ENCODE data around the gene DHX36. TPM values are rescaled to one million over a fixed set of nuclear protein-coding genes. Genes with fewer than 3 reads are reported as not detected.

Gene DHX36
- total and polyA plus RNA-seq, 3 donors from 2014 or later: 85.5 to 138 (median 97.9) TPM

- TF ChIP-seq CTCF (IDR thresholded peaks at IDR 0.05): peak; percentile 31 to 67 (median 55)
- no peak for TF ChIP-seq POLR2A (IDR thresholded peaks at IDR 0.05)
- Histone ChIP-seq H3K27ac (peak overlapping the region; percentile 21 to 57), H3K9me3 (no peaks in the 10 kb centered on the region), H3K27me3 (no peaks in the 10 kb centered on the region), H3K4me3 (no peak overlapping the region), H3K4me1 (peaks cover 4% of the 10 kb centered on the region), H3K36me3 (ENCODE audit: low read depth, missing control alignments) (no peaks in the 10 kb centered on the region)
- DNase-seq: no peak
- intact Hi-C loops (cut with DNase I; ENCODE audit: low total_unique reads): no loop called here
- 37 to 41% methylated on average over 3 of the region's 3 CpGs for WGBS, 2 donors
Observed at GRCh38 chr3:154334973-154335420, 10.7 kb upstream of the DHX36 start.

- Histone ChIP-seq H3K27me3 (no peaks in the 10 kb centered on the region), H3K9me3 (no peaks in the 10 kb centered on the region), H3K4me1 (peaks cover 11% of the 10 kb centered on the region), H3K27ac (no peak overlapping the region), H3K4me3 (no peak overlapping the region), H3K36me3 (ENCODE audit: low read depth, missing control alignments) (no peaks in the 10 kb centered on the region)
- TF ChIP-seq CTCF (IDR thresholded peaks at IDR 0.05) (no peak), POLR2A (IDR thresholded peaks at IDR 0.05) (no peak)
- no peak for DNase-seq
- intact Hi-C loops (cut with DNase I; ENCODE audit: low total_unique reads): no loop called here
Observed at GRCh38 chr3:154327871-154328270, 3.6 kb upstream of the DHX36 start.

- no peaks in the 10 kb centered on the region for H3K9me3 ChIP-seq
- WGBS, 2 donors: 16 to 47% methylated on average over 3 of the region's 3 CpGs
- H3K27me3 ChIP-seq: no peaks in the 10 kb centered on the region
- H3K4me3 ChIP-seq: peak overlapping the region; percentile 82 to 96
- H3K4me1 ChIP-seq: peaks cover 26% of the 10 kb centered on the region
- H3K36me3 ChIP-seq (ENCODE audit: low read depth, missing control alignments): no peaks in the 10 kb centered on the region
- intact Hi-C loops (cut with DNase I; ENCODE audit: low total_unique reads): no loop called here
- peak overlapping the region; percentile 89 to 96 for H3K27ac ChIP-seq
- TF ChIP-seq CTCF (IDR thresholded peaks at IDR 0.05) (no peak), POLR2A (IDR thresholded peaks at IDR 0.05) (no peak)
- peak; percentile 34 for DNase-seq
Observed at GRCh38 chr3:154324919-154325318, 632 bp upstream of the DHX36 start.

GRCh38 chr3:154316974-154317767 is 7.1 kb downstream of the DHX36 start:
- no peak for DNase-seq
- Histone ChIP-seq H3K36me3 (ENCODE audit: low read depth, missing control alignments) (no peaks in the 10 kb centered on the region), H3K4me1 (peaks cover 22% of the 10 kb centered on the region), H3K4me3 (no peak overlapping the region), H3K27ac (no peak overlapping the region), H3K9me3 (no peaks in the 10 kb centered on the region), H3K27me3 (no peaks in the 10 kb centered on the region)
- intact Hi-C loops (cut with DNase I; ENCODE audit: low total_unique reads): no loop called here
- no peak for TF ChIP-seq CTCF (IDR thresholded peaks at IDR 0.05)
- no peak for TF ChIP-seq POLR2A (IDR thresholded peaks at IDR 0.05)
- 72 to 80% methylated on average over 5 of the region's 5 CpGs for WGBS, 2 donors

- DNase-seq: no peak
- no peak overlapping the region for H3K4me3 ChIP-seq
- H3K4me1 ChIP-seq: peaks cover 6% of the 10 kb centered on the region
- TF ChIP-seq CTCF (IDR thresholded peaks at IDR 0.05) (no peak), POLR2A (IDR thresholded peaks at IDR 0.05) (no peak)
- H3K9me3 ChIP-seq: no peaks in the 10 kb centered on the region
- H3K36me3 ChIP-seq (ENCODE audit: low read depth, missing control alignments): no peaks in the 10 kb centered on the region
- intact Hi-C loops (cut with DNase I; ENCODE audit: low total_unique reads): no loop called here
- WGBS, 2 donors: 74 to 89% methylated on average over 1 of the region's 1 CpG
- H3K27me3 ChIP-seq: no peaks in the 10 kb centered on the region
- H3K27ac ChIP-seq: no peak overlapping the region
Observed at GRCh38 chr3:154314152-154314551, 10.1 kb downstream of the DHX36 start.
